VCaP (cell line): ENCODE measurements around the gene CYP2W1.
A peak's percentile ranks its signal among the peaks of the same experiment; 100 is the strongest.
"Not testable (repeated sequence)": the region's sequence is repeated elsewhere in the genome, so short reads cannot be mapped to it uniquely, and the experiment has no call there.

Experiments used
- H3K27ac ChIP-seq: fragments of 450-650 bp; 2 replicates; pipeline ENCODE4 v1.5.1; 2017
- CTCF ChIP-seq: fragments of 450-650 bp; conservative IDR thresholded peaks from 2 replicates; pipeline ENCODE4 v1.5.1; 2017; ENCODE audit warnings: mild to moderate bottlenecking, moderate library complexity

CYP2W1 gene

GRCh38 chr7:954330-955238 is 28.4 kb upstream of the CYP2W1 start, which contains the start of gene ADAP1:
Gene ADAP1, minus strand, starts transcription at chr7:954680. Its CDS starts 203 bp downstream, at chr7:954477.
- TF ChIP-seq CTCF = peak; percentile 70
- peak within 1 kb of the TSS; percentile 65 for H3K27ac ChIP-seq

GRCh38 chr7:956031-956430 is 26.9 kb upstream of the CYP2W1 start:
- no peak for TF ChIP-seq CTCF
- H3K27ac ChIP-seq = no peak overlapping the region

- TF ChIP-seq CTCF = no peak
- H3K27ac ChIP-seq = no peak overlapping the region
Observed at GRCh38 chr7:957418-958220, 25.4 kb upstream of the CYP2W1 start.

GRCh38 chr7:958221-959200 is 24.5 kb upstream of the CYP2W1 start:
- H3K27ac ChIP-seq = no peak overlapping the region
- no peak for TF ChIP-seq CTCF

GRCh38 chr7:959271-959670 is 23.7 kb upstream of the CYP2W1 start:
- TF ChIP-seq CTCF = no peak
- no peak overlapping the region for H3K27ac ChIP-seq

GRCh38 chr7:959740-960139 is 23.2 kb upstream of the CYP2W1 start:
- not testable (repeated sequence) for H3K27ac ChIP-seq

GRCh38 chr7:960269-960871 is 22.6 kb upstream of the CYP2W1 start:
- no peak overlapping the region for H3K27ac ChIP-seq
- no peak for TF ChIP-seq CTCF

- H3K27ac ChIP-seq = not testable (repeated sequence)
Observed at GRCh38 chr7:960972-961371, 22.0 kb upstream of the CYP2W1 start.
